ENCODE measurements around the gene CLIC2.

DNA sequence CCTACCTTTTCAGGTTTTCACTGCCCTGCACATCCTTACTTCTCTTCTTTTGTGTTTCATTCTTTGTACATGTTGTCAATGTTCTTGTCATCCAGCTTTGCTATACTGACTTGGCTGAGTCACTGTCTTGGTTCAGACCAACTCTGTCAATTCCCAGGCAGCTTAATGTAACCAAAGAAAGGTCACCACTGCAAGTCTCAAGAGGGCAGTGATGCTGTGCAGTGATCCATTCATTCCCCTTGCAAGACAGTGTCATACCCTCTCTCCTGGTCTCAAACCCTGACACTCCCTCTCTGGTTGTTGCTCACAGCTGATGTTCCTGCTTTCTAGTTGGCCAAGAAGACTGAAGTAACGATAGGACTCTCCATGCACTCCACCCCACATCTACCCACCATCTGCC lies 87.7 kb downstream of the CLIC2 start:
- TF ChIP-seq ARNT (IDR thresholded peaks at IDR 0.05) (no peak), NFRKB (IDR thresholded peaks at IDR 0.05) (no peak), HDGF (IDR thresholded peaks at IDR 0.05; ENCODE audit: borderline replicate concordance) (no peak), ELF4 (IDR thresholded peaks at IDR 0.05) (no peak), FOXM1 (IDR thresholded peaks at IDR 0.05; ENCODE audit: borderline replicate concordance) (no peak), SP1 (IDR thresholded peaks at IDR 0.05) (no peak), FOXA1 (IDR thresholded peaks at IDR 0.05) (no peak), BHLHE40 (IDR thresholded peaks at IDR 0.05; ENCODE audit: borderline replicate concordance) (no peak), ZNF384 (IDR thresholded peaks at IDR 0.05) (no peak), TARDBP (IDR thresholded peaks at IDR 0.05) (no peak)
- TF ChIP-seq, protein P1, sequence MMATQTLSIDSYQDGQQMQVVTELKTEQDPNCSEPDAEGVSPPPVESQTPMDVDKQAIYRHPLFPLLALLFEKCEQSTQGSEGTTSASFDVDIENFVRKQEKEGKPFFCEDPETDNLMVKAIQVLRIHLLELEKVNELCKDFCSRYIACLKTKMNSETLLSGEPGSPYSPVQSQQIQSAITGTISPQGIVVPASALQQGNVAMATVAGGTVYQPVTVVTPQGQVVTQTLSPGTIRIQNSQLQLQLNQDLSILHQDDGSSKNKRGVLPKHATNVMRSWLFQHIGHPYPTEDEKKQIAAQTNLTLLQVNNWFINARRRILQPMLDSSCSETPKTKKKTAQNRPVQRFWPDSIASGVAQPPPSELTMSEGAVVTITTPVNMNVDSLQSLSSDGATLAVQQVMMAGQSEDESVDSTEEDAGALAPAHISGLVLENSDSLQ (IDR thresholded peaks at IDR 0.05) = no peak
